Activated CD8-positive, alpha-beta memory T cell treated with anti-CD3 and anti-CD28 coated beads, Interleukin-2, amount 50 U/mL, for 1 hour (primary cell): ENCODE data around the gene FEZF2.

ENCODE experiments used
- DNase-seq: peaks from one replicate; pipeline ENCODE4 v3.0.0-alpha.2; 2020; ENCODE audit errors: extremely low read depth

The FEZF2 gene

GRCh38 chr3:62373215-62373614, at the start of gene FEZF2:
Gene FEZF2, minus strand, starts transcription at chr3:62373550. Its CDS starts 682 bp downstream, at chr3:62372868.
- no peak for DNase-seq

- no peak for DNase-seq
These were observed 47.9 kb upstream of the FEZF2 start for GRCh38 chr3:62421207-62421606.

- DNase-seq: no peak
These were observed 42.8 kb upstream of the FEZF2 start for GRCh38 chr3:62416144-62416543.

- DNase-seq: no peak
These were observed 42.0 kb upstream of the FEZF2 start for GRCh38 chr3:62415312-62415801.

GRCh38 chr3:62414786-62415185, 41.4 kb upstream of the FEZF2 start:
- DNase-seq: no peak

- DNase-seq: no peak
These were observed 40.3 kb upstream of the FEZF2 start for GRCh38 chr3:62413687-62414086.

GRCh38 chr3:62406945-62407344, 33.6 kb upstream of the FEZF2 start:
- DNase-seq: no peak

- DNase-seq: no peak
These were observed 32.2 kb upstream of the FEZF2 start for GRCh38 chr3:62405566-62405965.

GRCh38 chr3:62405135-62405534, 31.8 kb upstream of the FEZF2 start:
- DNase-seq: no peak

GRCh38 chr3:62404321-62404720, 31.0 kb upstream of the FEZF2 start:
- no peak for DNase-seq

GRCh38 chr3:62403765-62404164, 30.4 kb upstream of the FEZF2 start:
- no peak for DNase-seq

- no peak for DNase-seq
These were observed 19.4 kb upstream of the FEZF2 start for GRCh38 chr3:62392626-62393292.

- no peak for DNase-seq
These were observed 13.9 kb upstream of the FEZF2 start for GRCh38 chr3:62387251-62387650.

GRCh38 chr3:62379321-62379798, 6.0 kb upstream of the FEZF2 start:
- no peak for DNase-seq

- no peak for DNase-seq
These were observed 5.6 kb upstream of the FEZF2 start for GRCh38 chr3:62378921-62379320.

- DNase-seq: no peak
These were observed 5.0 kb upstream of the FEZF2 start for GRCh38 chr3:62378311-62378789.

GRCh38 chr3:62376906-62377877, 3.8 kb upstream of the FEZF2 start:
- DNase-seq: no peak

- DNase-seq: no peak
These were observed 3.0 kb upstream of the FEZF2 start for GRCh38 chr3:62376454-62376720.

GRCh38 chr3:62375655-62376453, 2.5 kb upstream of the FEZF2 start:
- DNase-seq: no peak

GRCh38 chr3:62374341-62375218, 1.2 kb upstream of the FEZF2 start:
- DNase-seq: no peak
